NAMALWA (cell line): ENCODE results near the gene MED28.
A peak's percentile ranks its signal among the peaks of the same experiment; 100 is the strongest.

Experiments used
- DNase-seq: peaks from one replicate; pipeline ENCODE4 v3.0.0-alpha.2; 2015; ENCODE audit warnings: low spot score

MED28 gene

GRCh38 chr4:17667253-17667652, 52.8 kb downstream of the MED28 start:
- DNase-seq = no peak

GRCh38 chr4:17667653-17668201, 53.3 kb downstream of the MED28 start:
- DNase-seq = peak; percentile 11

- DNase-seq = no peak
Observed at GRCh38 chr4:17670423-17670822, 56.0 kb downstream of the MED28 start.

GRCh38 chr4:17680559-17681280, 66.3 kb downstream of the MED28 start:
- no peak for DNase-seq

GRCh38 chr4:17681281-17682221, 67.1 kb downstream of the MED28 start:
- no peak for DNase-seq

GRCh38 chr4:17682222-17682566, 67.8 kb downstream of the MED28 start:
- no peak for DNase-seq
